ENCODE measurements around the gene PRPH.
"Not testable (repeated sequence)": the region's sequence is repeated elsewhere in the genome, so short reads cannot be mapped to it uniquely, and the experiment has no call there.

Gene PRPH

GRCh38 chr12:49282302-49282701 lies 12.6 kb upstream of the PRPH start:
- no peak for DNase-seq (ENCODE audit: low read depth)
- no peak overlapping the region for H3K4me3 ChIP-seq (ENCODE audit: low read depth, low read length)
- no peak for TF ChIP-seq CTCF (IDR thresholded peaks at IDR 0.05; ENCODE audit: low read depth, low read length, missing control alignments)

GRCh38 chr12:49282740-49283375 lies 12.1 kb upstream of the PRPH start:
- H3K4me3 ChIP-seq (ENCODE audit: low read depth, low read length); DNase-seq (ENCODE audit: low read depth): not testable (repeated sequence)

GRCh38 chr12:49283541-49284429 lies 11.2 kb upstream of the PRPH start:
- no peak for DNase-seq (ENCODE audit: low read depth)
- no peak overlapping the region for H3K4me3 ChIP-seq (ENCODE audit: low read depth, low read length)
- no peak for TF ChIP-seq CTCF (IDR thresholded peaks at IDR 0.05; ENCODE audit: low read depth, low read length, missing control alignments)

- H3K4me3 ChIP-seq (ENCODE audit: low read depth, low read length) = no peak overlapping the region
- no peak for DNase-seq (ENCODE audit: low read depth)
- TF ChIP-seq CTCF (IDR thresholded peaks at IDR 0.05; ENCODE audit: low read depth, low read length, missing control alignments) = no peak
Measured at GRCh38 chr12:49284672-49285071, 10.3 kb upstream of the PRPH start.

GRCh38 chr12:49287876-49288275 lies 7.1 kb upstream of the PRPH start:
- DNase-seq (ENCODE audit: low read depth) = no peak
- no peak overlapping the region for H3K4me3 ChIP-seq (ENCODE audit: low read depth, low read length)
- TF ChIP-seq CTCF (IDR thresholded peaks at IDR 0.05; ENCODE audit: low read depth, low read length, missing control alignments) = no peak

GRCh38 chr12:49288412-49288853 lies 6.5 kb upstream of the PRPH start:
- peak; percentile 80 for TF ChIP-seq CTCF (IDR thresholded peaks at IDR 0.05; ENCODE audit: low read depth, low read length, missing control alignments)
- H3K4me3 ChIP-seq (ENCODE audit: low read depth, low read length) = no peak overlapping the region
- no peak for DNase-seq (ENCODE audit: low read depth)

GRCh38 chr12:49288922-49289555 lies 5.9 kb upstream of the PRPH start:
- H3K4me3 ChIP-seq (ENCODE audit: low read depth, low read length) = no peak overlapping the region
- DNase-seq (ENCODE audit: low read depth) = no peak
- no peak for TF ChIP-seq CTCF (IDR thresholded peaks at IDR 0.05; ENCODE audit: low read depth, low read length, missing control alignments)

Measured in GM12864 (cell line).